Measurements from ENCODE around the gene RFPL1.
"Not testable (repeated sequence)": the region's sequence is repeated elsewhere in the genome, so short reads cannot be mapped to it uniquely, and the experiment has no call there.

The RFPL1 gene

DNA sequence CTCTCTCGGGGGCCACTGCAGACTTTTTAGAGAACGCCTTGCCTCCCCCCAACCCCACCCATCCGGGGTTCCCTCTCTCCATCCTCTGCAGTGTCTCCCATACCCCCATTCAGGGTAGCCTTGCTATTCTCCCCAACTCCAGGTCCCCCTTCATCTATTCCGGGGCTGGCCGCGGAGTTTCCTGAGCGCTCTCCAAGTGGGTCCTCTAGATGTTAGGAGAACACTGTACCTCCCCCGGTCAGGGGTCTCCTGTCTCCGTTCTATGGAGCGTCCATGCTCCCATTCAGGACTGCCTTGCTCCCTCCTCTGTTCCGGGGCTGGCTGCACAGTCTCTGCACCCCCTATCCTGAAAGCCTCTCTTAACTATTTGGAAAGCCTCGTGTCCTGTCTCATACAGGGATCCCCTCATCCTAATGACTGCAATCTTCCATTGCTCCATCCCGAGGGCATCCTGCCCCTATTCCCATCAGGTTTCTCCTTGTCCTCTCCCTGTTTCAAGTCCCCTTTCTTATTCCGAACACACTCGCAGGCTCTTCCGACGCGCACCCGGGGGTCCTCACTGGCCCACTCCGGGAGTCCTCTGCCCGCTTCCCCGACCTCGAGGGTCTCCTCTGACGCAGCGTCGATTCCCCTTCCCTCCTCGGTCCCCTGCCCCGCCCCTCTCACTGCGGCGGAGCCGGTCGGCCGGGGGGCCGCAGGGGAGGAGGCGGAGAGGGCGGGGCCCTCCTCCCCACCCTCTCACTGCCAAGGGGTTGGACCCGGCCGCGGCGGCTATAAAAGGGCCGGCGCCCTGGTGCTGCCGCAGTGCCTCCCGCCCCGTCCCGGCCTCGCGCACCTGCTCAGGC, 41.3 kb downstream of the RFPL1 start, which contains the start of gene NEFH:
Gene NEFH (plus strand): TSS at position 802 of the 845 bp plus-strand sequence. CDS start 45 bp downstream, outside the sequence.
- DNase-seq, result no peak

DNA sequence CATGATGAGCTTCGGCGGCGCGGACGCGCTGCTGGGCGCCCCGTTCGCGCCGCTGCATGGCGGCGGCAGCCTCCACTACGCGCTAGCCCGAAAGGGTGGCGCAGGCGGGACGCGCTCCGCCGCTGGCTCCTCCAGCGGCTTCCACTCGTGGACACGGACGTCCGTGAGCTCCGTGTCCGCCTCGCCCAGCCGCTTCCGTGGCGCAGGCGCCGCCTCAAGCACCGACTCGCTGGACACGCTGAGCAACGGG, 41.8 kb downstream of the RFPL1 start:
- no peak for DNase-seq

DNA sequence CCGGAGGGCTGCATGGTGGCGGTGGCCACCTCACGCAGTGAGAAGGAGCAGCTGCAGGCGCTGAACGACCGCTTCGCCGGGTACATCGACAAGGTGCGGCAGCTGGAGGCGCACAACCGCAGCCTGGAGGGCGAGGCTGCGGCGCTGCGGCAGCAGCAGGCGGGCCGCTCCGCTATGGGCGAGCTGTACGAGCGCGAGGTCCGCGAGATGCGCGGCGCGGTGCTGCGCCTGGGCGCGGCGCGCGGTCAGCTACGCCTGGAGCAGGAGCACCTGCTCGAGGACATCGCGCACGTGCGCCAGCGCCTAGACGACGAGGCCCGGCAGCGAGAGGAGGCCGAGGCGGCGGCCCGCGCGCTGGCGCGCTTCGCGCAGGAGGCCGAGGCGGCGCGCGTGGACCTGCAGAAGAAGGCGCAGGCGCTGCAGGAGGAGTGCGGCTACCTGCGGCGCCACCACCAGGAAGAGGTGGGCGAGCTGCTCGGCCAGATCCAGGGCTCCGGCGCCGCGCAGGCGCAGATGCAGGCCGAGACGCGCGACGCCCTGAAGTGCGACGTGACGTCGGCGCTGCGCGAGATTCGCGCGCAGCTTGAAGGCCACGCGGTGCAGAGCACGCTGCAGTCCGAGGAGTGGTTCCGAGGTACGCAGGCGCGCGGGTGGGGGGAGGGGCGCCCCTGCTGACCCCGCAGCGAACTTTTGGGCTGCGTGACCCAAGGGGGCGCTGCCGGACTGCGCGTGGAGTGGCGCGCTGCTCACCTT, 42.3 kb downstream of the RFPL1 start:
- DNase-seq, result no peak

- DNase-seq, result no peak
Observed at GRCh38 chr22:29481265-29482000, 43.0 kb downstream of the RFPL1 start.

DNA sequence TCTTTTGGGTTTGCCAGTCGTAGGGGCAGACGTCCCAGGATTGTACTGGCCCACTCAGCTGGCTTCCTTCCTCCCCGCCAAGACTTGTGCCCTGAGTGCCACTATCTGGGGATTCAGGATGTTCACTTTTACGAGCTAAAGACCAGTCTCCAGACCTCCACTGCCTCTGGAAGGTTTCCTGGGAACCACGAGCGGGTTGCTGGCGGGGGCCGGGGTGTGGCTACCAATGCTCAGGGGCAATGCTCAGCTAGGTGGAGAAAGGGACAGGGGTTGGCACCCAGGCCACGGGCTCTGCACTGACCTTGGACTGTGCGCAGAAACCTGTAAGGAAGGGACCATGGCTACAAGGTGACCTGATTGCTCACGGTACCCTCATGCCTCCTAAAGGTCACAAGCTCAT, 43.9 kb downstream of the RFPL1 start:
- DNase-seq, result no peak

DNA sequence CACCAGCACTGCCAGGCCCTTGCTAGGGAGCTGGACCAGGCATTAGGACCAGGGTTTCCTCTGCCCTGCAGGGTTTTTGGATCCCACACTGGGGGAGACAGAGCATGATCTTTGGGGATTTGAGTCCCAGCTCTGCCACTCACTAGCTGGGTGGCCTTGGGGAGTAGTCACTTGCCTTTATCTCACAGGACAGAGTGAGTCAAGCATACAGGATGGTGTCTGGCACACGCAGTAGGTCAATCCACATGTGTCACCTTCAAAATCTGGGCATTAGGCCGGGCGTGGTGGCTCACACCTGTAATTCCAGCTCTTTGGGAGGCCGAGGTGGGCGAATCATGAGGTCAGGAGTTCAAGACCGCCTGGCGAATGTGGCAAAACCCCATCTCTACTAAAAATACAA, 44.3 kb downstream of the RFPL1 start:
- DNase-seq, result no peak

- DNase-seq, result no peak
Observed at GRCh38 chr22:29483254-29483653, 44.9 kb downstream of the RFPL1 start.

- no peak for DNase-seq
Observed at GRCh38 chr22:29484642-29485041, 46.3 kb downstream of the RFPL1 start.

DNA sequence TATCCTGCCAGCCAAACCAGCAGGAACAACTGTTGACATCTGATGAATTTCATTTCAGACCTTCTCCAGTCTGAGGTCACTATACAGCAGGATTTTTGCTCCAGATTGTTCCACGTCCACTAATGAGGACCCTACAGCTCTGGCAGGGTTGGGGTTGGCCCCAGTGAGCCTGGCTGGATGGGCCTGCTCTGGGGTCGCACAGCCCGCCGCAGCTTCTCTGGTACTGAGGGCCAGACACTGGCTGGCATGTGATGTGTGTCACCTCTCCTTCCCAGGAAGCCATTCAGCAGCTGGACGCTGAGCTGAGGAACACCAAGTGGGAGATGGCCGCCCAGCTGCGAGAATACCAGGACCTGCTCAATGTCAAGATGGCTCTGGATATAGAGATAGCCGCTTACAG, 47.1 kb downstream of the RFPL1 start:
- no peak for DNase-seq

DNA sequence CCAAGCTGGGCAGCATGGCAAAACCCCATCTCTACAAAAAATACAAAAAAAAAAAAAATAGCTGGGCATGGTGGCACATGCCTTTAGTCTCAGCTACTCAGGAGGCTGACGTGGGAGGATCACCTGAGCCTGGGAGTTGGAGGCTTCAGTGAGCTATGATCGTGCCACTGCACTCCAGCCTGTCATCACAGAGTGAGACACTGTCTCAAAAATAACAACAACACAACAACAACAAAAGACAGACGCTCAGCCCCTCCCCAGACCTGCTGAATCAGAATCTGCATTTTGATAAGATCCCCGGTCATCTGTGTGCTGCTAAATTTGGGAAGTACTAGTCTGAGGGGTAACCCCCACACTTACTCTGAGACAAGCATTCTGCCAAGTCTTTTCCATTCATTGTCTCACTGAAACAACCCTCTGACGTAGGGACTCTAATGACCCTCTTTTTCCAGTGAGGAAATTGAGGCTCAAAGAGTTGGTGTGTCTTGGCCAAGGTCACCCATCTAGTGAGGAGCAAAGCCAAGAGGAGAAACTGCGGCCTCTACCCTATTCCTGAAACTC, 49.1 kb downstream of the RFPL1 start:
- DNase-seq, result no peak

DNA sequence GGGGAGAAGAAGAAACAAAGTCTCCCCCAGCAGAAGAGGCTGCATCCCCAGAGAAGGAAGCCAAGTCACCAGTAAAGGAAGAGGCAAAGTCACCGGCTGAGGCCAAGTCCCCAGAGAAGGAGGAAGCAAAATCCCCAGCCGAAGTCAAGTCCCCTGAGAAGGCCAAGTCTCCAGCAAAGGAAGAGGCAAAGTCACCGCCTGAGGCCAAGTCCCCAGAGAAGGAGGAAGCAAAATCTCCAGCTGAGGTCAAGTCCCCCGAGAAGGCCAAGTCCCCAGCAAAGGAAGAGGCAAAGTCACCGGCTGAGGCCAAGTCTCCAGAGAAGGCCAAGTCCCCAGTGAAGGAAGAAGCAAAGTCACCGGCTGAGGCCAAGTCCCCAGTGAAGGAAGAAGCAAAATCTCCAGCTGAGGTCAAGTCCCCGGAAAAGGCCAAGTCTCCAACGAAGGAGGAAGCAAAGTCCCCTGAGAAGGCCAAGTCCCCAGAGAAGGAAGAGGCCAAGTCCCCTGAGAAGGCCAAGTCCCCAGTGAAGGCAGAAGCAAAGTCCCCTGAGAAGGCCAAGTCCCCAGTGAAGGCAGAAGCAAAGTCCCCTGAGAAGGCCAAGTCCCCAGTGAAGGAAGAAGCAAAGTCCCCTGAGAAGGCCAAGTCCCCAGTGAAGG, 50.9 kb downstream of the RFPL1 start:
- not testable (repeated sequence) for DNase-seq

- DNase-seq, result no peak
Observed at GRCh38 chr22:29491012-29491411, 52.6 kb downstream of the RFPL1 start.
